Adipocyte (in vitro differentiated cells): ENCODE measurements around the gene UBAC1.
"Not testable (repeated sequence)": the region's sequence is repeated elsewhere in the genome, so short reads cannot be mapped to it uniquely, and the experiment has no call there.

Experiments used
- DNase-seq: peaks from one replicate; pipeline ENCODE4 v3.0.0-alpha.2; 2015; ENCODE audit warnings: low read depth
- H3K27me3 ChIP-seq: replicated peaks from 2 replicates; pipeline ENCODE4 v1.7.0; 2013; ENCODE audit warnings: mild to moderate bottlenecking, low read length, moderate library complexity; ENCODE audit not compliant: control insufficient read depth, insufficient read depth
- H3K36me3 ChIP-seq: 2 replicates; pipeline ENCODE4 v1.7.0; 2013; ENCODE audit warnings: low read length, mild to moderate bottlenecking, moderate library complexity; ENCODE audit not compliant: control insufficient read depth, insufficient read depth, severe bottlenecking
- H3K4me1 ChIP-seq: 2 replicates; pipeline ENCODE4 v1.7.0; 2013; ENCODE audit warnings: mild to moderate bottlenecking, low read length, moderate library complexity; ENCODE audit not compliant: control insufficient read depth, insufficient read depth
- H3K4me3 ChIP-seq: 2 replicates; pipeline ENCODE4 v1.7.0; 2013; ENCODE audit warnings: mild to moderate bottlenecking, low read length, moderate library complexity
- H3K9ac ChIP-seq: 2 replicates; pipeline ENCODE4 v1.7.0; 2013; ENCODE audit warnings: mild to moderate bottlenecking, low read length, moderate library complexity
- H3K9me3 ChIP-seq: 2 replicates; pipeline ENCODE4 v1.7.0; 2013; ENCODE audit warnings: mild to moderate bottlenecking, low read length, moderate library complexity; ENCODE audit not compliant: control insufficient read depth

UBAC1 gene

GRCh38 chr9:135920973-135921585, 40.1 kb downstream of the UBAC1 start:
- DNase-seq: no peak
- Histone ChIP-seq H3K36me3 (peaks cover 2% of the 10 kb centered on the region), H3K9me3 (peaks cover 28% of the 10 kb centered on the region), H3K9ac (no peak overlapping the region), H3K4me3 (no peak overlapping the region), H3K4me1 (no peaks in the 10 kb centered on the region), H3K27me3 (no peaks in the 10 kb centered on the region)

- Histone ChIP-seq H3K4me1 (no peaks in the 10 kb centered on the region), H3K9ac (no peak overlapping the region), H3K4me3 (no peak overlapping the region), H3K9me3 (peaks cover 34% of the 10 kb centered on the region), H3K27me3 (no peaks in the 10 kb centered on the region), H3K36me3 (peaks cover 9% of the 10 kb centered on the region)
- DNase-seq: no peak
These were observed 40.8 kb downstream of the UBAC1 start for GRCh38 chr9:135920256-135920930.

GRCh38 chr9:135919318-135919890, 41.8 kb downstream of the UBAC1 start:
- Histone ChIP-seq H3K4me1 (no peaks in the 10 kb centered on the region), H3K9me3 (peaks cover 43% of the 10 kb centered on the region), H3K36me3 (peaks cover 18% of the 10 kb centered on the region), H3K4me3 (no peak overlapping the region), H3K9ac (no peak overlapping the region), H3K27me3 (no peaks in the 10 kb centered on the region)
- DNase-seq: no peak

- H3K4me3 ChIP-seq, DNase-seq, H3K4me1 ChIP-seq, H3K27me3 ChIP-seq, H3K9ac ChIP-seq: not testable (repeated sequence)
- peaks cover 52% of the 10 kb centered on the region for H3K9me3 ChIP-seq
- H3K36me3 ChIP-seq: peaks cover 36% of the 10 kb centered on the region
These were observed 44.9 kb downstream of the UBAC1 start for GRCh38 chr9:135916227-135916626.

GRCh38 chr9:135914921-135915320, 46.3 kb downstream of the UBAC1 start:
- Histone ChIP-seq H3K4me3 (no peak overlapping the region), H3K4me1 (no peaks in the 10 kb centered on the region), H3K9ac (no peak overlapping the region), H3K9me3 (peaks cover 52% of the 10 kb centered on the region), H3K36me3 (peaks cover 36% of the 10 kb centered on the region), H3K27me3 (no peaks in the 10 kb centered on the region)
- no peak for DNase-seq

GRCh38 chr9:135911233-135911632, 49.9 kb downstream of the UBAC1 start:
- DNase-seq, H3K4me3 ChIP-seq, H3K9ac ChIP-seq, H3K27me3 ChIP-seq: not testable (repeated sequence)
- H3K4me1 ChIP-seq: peaks cover 14% of the 10 kb centered on the region
- H3K9me3 ChIP-seq: peaks cover 26% of the 10 kb centered on the region
- H3K36me3 ChIP-seq: peaks cover 36% of the 10 kb centered on the region

- H3K4me3 ChIP-seq: no peak overlapping the region
- H3K9ac ChIP-seq: no peak overlapping the region
- H3K36me3 ChIP-seq: peaks cover 31% of the 10 kb centered on the region
- H3K4me1 ChIP-seq: peaks cover 14% of the 10 kb centered on the region
- H3K9me3 ChIP-seq: peaks cover 21% of the 10 kb centered on the region
- no peak for DNase-seq
- no peaks in the 10 kb centered on the region for H3K27me3 ChIP-seq
These were observed 50.4 kb downstream of the UBAC1 start for GRCh38 chr9:135910757-135911156.

GRCh38 chr9:135910216-135910615, 51.0 kb downstream of the UBAC1 start:
- no peak for DNase-seq
- H3K4me3 ChIP-seq: no peak overlapping the region
- no peaks in the 10 kb centered on the region for H3K27me3 ChIP-seq
- no peak overlapping the region for H3K9ac ChIP-seq
- H3K9me3 ChIP-seq: peaks cover 16% of the 10 kb centered on the region
- peaks cover 26% of the 10 kb centered on the region for H3K36me3 ChIP-seq
- H3K4me1 ChIP-seq: peaks cover 20% of the 10 kb centered on the region

GRCh38 chr9:135909371-135909770, 51.8 kb downstream of the UBAC1 start:
- H3K9me3 ChIP-seq: peaks cover 9% of the 10 kb centered on the region
- peak overlapping the region; percentile 87 for H3K4me3 ChIP-seq
- H3K36me3 ChIP-seq: peaks cover 18% of the 10 kb centered on the region
- H3K27me3 ChIP-seq: no peaks in the 10 kb centered on the region
- no peak overlapping the region for H3K9ac ChIP-seq
- DNase-seq: no peak
- H3K4me1 ChIP-seq: peaks cover 28% of the 10 kb centered on the region

GRCh38 chr9:135908754-135909204, 52.4 kb downstream of the UBAC1 start:
- Histone ChIP-seq H3K9me3 (peaks cover 6% of the 10 kb centered on the region), H3K36me3 (peaks cover 15% of the 10 kb centered on the region), H3K4me1 (peaks cover 30% of the 10 kb centered on the region), H3K27me3 (no peaks in the 10 kb centered on the region), H3K9ac (no peak overlapping the region), H3K4me3 (peak overlapping the region; percentile 87)
- no peak for DNase-seq

GRCh38 chr9:135908093-135908753, 53.0 kb downstream of the UBAC1 start:
- H3K4me3 ChIP-seq: peak overlapping the region; percentile 87
- DNase-seq: peak; percentile 30
- no peaks in the 10 kb centered on the region for H3K27me3 ChIP-seq
- peaks cover 2% of the 10 kb centered on the region for H3K9me3 ChIP-seq
- peak overlapping the region; percentile 83 for H3K9ac ChIP-seq
- peaks cover 10% of the 10 kb centered on the region for H3K36me3 ChIP-seq
- H3K4me1 ChIP-seq: peaks cover 30% of the 10 kb centered on the region
